IMR-90 (cell line): ENCODE data around the gene RAD21L1. TPM values are rescaled to one million over a fixed set of nuclear protein-coding genes. Genes with fewer than 3 reads are reported as not detected.

Source experiments
- ATAC-seq: fragments of 200-7000 bp; cut with Tn5 transposase; 2 replicates; pipeline ENCODE4 v1.9.1; 2020; ENCODE audit warnings: low read depth, mild to moderate bottlenecking, moderate library complexity
- BruUV-seq: library from RNA; stranded (reverse); fragments of 400-500 nt; replicated peaks from 2 replicates; lab custom pipeline; 2021; lab: Mats Ljungman, UMichigan
- CTCF ChIA-PET: fragments of 300-600 bp; formaldehyde crosslinking; extraction: SDS; loops from one replicate; lab custom pipeline; 2021; ENCODE audit warnings: antibody characterized with exemption; lab: Yijun Ruan, JAX
- POLR2A ChIA-PET: fragments of 300-600 bp; sonication (Branson Sonifier 250); formaldehyde crosslinking; loops from one replicate; lab custom pipeline; 2022; ENCODE audit warnings: antibody characterized with exemption; ENCODE audit not compliant: unreplicated experiment; lab: Charles Lee
- DNase-seq: peaks from one replicate; pipeline ENCODE4 v3.0.0; 2013
- H2AFZ ChIP-seq: replicated peaks from 2 replicates; pipeline ENCODE3; 2013; ENCODE audit warnings: low read length, mild to moderate bottlenecking; ENCODE audit not compliant: poor library complexity
- H2AK5ac ChIP-seq: 2 replicates; pipeline ENCODE4 v1.6.1; 2013; ENCODE audit warnings: low read depth, low read length, inconsistent platforms
- H2AK9ac ChIP-seq: replicated peaks from 2 replicates; pipeline ENCODE3; 2013; ENCODE audit warnings: mild to moderate bottlenecking, low read depth, low read length, moderate library complexity; ENCODE audit not compliant: poor library complexity
- H2BK120ac ChIP-seq: 2 replicates; pipeline ENCODE4 v1.6.1; 2013; ENCODE audit warnings: low read depth, low read length, inconsistent platforms
- H2BK15ac ChIP-seq: 3 replicates; pipeline ENCODE4 v1.6.1; 2013; ENCODE audit warnings: low read depth, low read length, inconsistent platforms
- H2BK20ac ChIP-seq: 2 replicates; pipeline ENCODE4 v1.6.1; 2013; ENCODE audit warnings: low read depth, mild to moderate bottlenecking, inconsistent platforms, low read length, moderate library complexity
- H2BK5ac ChIP-seq: 2 replicates; pipeline ENCODE4 v1.6.1; 2013; ENCODE audit warnings: mild to moderate bottlenecking, low read depth, low read length, inconsistent platforms; ENCODE audit not compliant: poor library complexity, severe bottlenecking
- H3K14ac ChIP-seq: replicated peaks from 2 replicates; pipeline ENCODE4 v1.6.1; 2013; ENCODE audit warnings: low read depth, low read length, inconsistent platforms
- H3K18ac ChIP-seq: 2 replicates; pipeline ENCODE4 v1.6.1; 2013; ENCODE audit warnings: low read depth, low read length, control low read depth
- H3K23ac ChIP-seq: 2 replicates; pipeline ENCODE4 v1.6.1; 2013; ENCODE audit warnings: low read depth, low read length, inconsistent platforms
- H3K27ac ChIP-seq: 2 replicates; pipeline ENCODE4 v1.5.1; 2013; ENCODE audit warnings: mild to moderate bottlenecking, control low read depth, low read length; ENCODE audit not compliant: insufficient read depth
- H3K27me3 ChIP-seq: 2 replicates; pipeline ENCODE4 v1.6.1; 2013; ENCODE audit warnings: low read length; ENCODE audit not compliant: control insufficient read depth, insufficient read depth
- H3K36me3 ChIP-seq: 2 replicates; pipeline ENCODE4 v1.6.1; 2013; ENCODE audit warnings: low read length, mixed read lengths; ENCODE audit not compliant: control insufficient read depth, insufficient read depth
- H3K4ac ChIP-seq: 2 replicates; pipeline ENCODE4 v1.6.1; 2013; ENCODE audit warnings: low read depth, low read length, inconsistent platforms
- H3K4me1 ChIP-seq: 2 replicates; pipeline ENCODE4 v1.6.1; 2013; ENCODE audit warnings: low read length, mixed read lengths; ENCODE audit not compliant: control insufficient read depth, insufficient read depth
- H3K4me2 ChIP-seq: 2 replicates; pipeline ENCODE4 v1.6.1; 2013; ENCODE audit warnings: low read depth, mild to moderate bottlenecking, control low read depth, low read length, moderate library complexity
- H3K4me3 ChIP-seq: 2 replicates; pipeline ENCODE4 v1.5.1; 2013; ENCODE audit warnings: low read depth, mild to moderate bottlenecking, control low read depth, low read length, moderate library complexity; ENCODE audit not compliant: insufficient read depth
- H3K56ac ChIP-seq: 2 replicates; pipeline ENCODE4 v1.6.1; 2013; ENCODE audit warnings: low read length, inconsistent platforms; ENCODE audit not compliant: insufficient read depth; ENCODE audit errors: extremely low read depth
- H3K79me1 ChIP-seq, 2 experiments: 2 replicates each; pipeline ENCODE4 v1.6.1; 2013; ENCODE audit warnings: low read length in 2 of 2, inconsistent platforms in 1 of 2, low read depth in 1 of 2
- H3K9ac ChIP-seq: 2 replicates; pipeline ENCODE4 v1.6.1; 2013; ENCODE audit warnings: low read depth, low read length, control low read depth
- H3K9me1 ChIP-seq: 2 replicates; pipeline ENCODE4 v1.6.1; 2013; ENCODE audit warnings: low read length, inconsistent platforms; ENCODE audit not compliant: insufficient read depth
- H3K9me3 ChIP-seq: 2 replicates; pipeline ENCODE4 v1.6.1; 2013; ENCODE audit warnings: low read length; ENCODE audit not compliant: control insufficient read depth, insufficient read depth
- H4K20me1 ChIP-seq: 2 replicates; pipeline ENCODE4 v1.6.1; 2013; ENCODE audit warnings: low read length, inconsistent platforms; ENCODE audit not compliant: insufficient read depth
- H4K5ac ChIP-seq: 2 replicates; pipeline ENCODE4 v1.6.1; 2013; ENCODE audit warnings: mild to moderate bottlenecking, low read depth, low read length, control low read depth
- H4K8ac ChIP-seq, 2 experiments: 2 replicates each; pipeline ENCODE4 v1.6.1; 2013; ENCODE audit warnings: low read depth in 2 of 2, low read length in 2 of 2, control low read depth in 1 of 2, inconsistent platforms in 1 of 2
- H4K91ac ChIP-seq: 2 replicates; pipeline ENCODE4 v1.6.1; 2013; ENCODE audit warnings: low read depth, low read length, inconsistent platforms; ENCODE audit not compliant: insufficient read depth
- BHLHE40 ChIP-seq: fragments of 150-350 bp; IDR thresholded peaks from 2 replicates; pipeline ENCODE4 v1.6.1; 2016; ENCODE audit warnings: mild to moderate bottlenecking, low read depth, low read length
- CHD1 ChIP-seq: IDR thresholded peaks from 2 replicates; pipeline ENCODE4 v1.6.1; 2012; ENCODE audit warnings: low read depth, low read length, improper control_type of control experiment
- ELK1 ChIP-seq: fragments of 150-350 bp; IDR thresholded peaks from 2 replicates; pipeline ENCODE4 v1.6.1; 2016; ENCODE audit warnings: low read depth, mild to moderate bottlenecking, low read length, moderate library complexity, borderline replicate concordance
- FOS ChIP-seq: fragments of 150-350 bp; IDR thresholded peaks from 2 replicates; pipeline ENCODE4 v1.6.1; 2016; ENCODE audit warnings: low read depth, low read length
- MAFK ChIP-seq: IDR thresholded peaks from 2 replicates; pipeline ENCODE4 v1.6.1; 2012; ENCODE audit warnings: low read depth, low read length, improper control_type of control experiment
- MAZ ChIP-seq: IDR thresholded peaks from 2 replicates; pipeline ENCODE4 v1.6.1; 2012; ENCODE audit warnings: low read depth, mild to moderate bottlenecking, low read length, improper control_type of control experiment, moderate library complexity, borderline replicate concordance
- MXI1 ChIP-seq: IDR thresholded peaks from 2 replicates; pipeline ENCODE4 v1.6.1; 2012; ENCODE audit warnings: low read depth, mild to moderate bottlenecking, low read length, moderate library complexity, borderline replicate concordance
- NFE2L2 ChIP-seq: fragments of 150-350 bp; IDR thresholded peaks from 2 replicates; pipeline ENCODE4 v1.6.1; 2016; ENCODE audit warnings: low read depth, mild to moderate bottlenecking, low read length
- POLR2A ChIP-seq: IDR thresholded peaks from 2 replicates; pipeline ENCODE4 v1.6.1; 2012; ENCODE audit warnings: mild to moderate bottlenecking, low read depth, low read length
- RCOR1 ChIP-seq: IDR thresholded peaks from 2 replicates; pipeline ENCODE4 v1.6.1; 2012; ENCODE audit warnings: mild to moderate bottlenecking, low read length, improper control_type of control experiment; ENCODE audit not compliant: insufficient replicate concordance
- RFX5 ChIP-seq: IDR thresholded peaks from 2 replicates; pipeline ENCODE4 v1.8.0; 2012; ENCODE audit warnings: low read depth, mild to moderate bottlenecking, low read length, moderate library complexity
- SMC3 ChIP-seq: fragments of 150-350 bp; IDR thresholded peaks from 2 replicates; pipeline ENCODE4 v1.6.1; 2016; ENCODE audit warnings: low read depth, mild to moderate bottlenecking, antibody characterized with exemption, low read length, moderate library complexity
- USF2 ChIP-seq: fragments of 150-350 bp; IDR thresholded peaks from 2 replicates; pipeline ENCODE4 v1.6.1; 2017; ENCODE audit warnings: mild to moderate bottlenecking, antibody characterized with exemption, low read length, low read depth
- WGBS, 2 experiments: methylation state at CpG; one replicate each; pipeline versions ENCODE4 v1.1.5 to v1.1.7; 2013; ENCODE audit warnings: missing lambda C conversion rate in 2 of 2; ENCODE audit not compliant: insufficient read length in 1 of 2; ENCODE audit errors: extremely low coverage in 2 of 2; 5-methylcytosine and 5-hydroxymethylcytosine counted together
- dilution Hi-C: fragments of 300-500 bp; cut with HindIII; formaldehyde crosslinking; loops from one replicate; pipeline ENCODE4 v1.14.3; 2018; ENCODE audit warnings: low sequenced_read_pairs; ENCODE audit not compliant: unreplicated experiment
- in situ Hi-C: fragments of 300-500 bp; cut with MboI; formaldehyde crosslinking; loops from 3 replicates; pipeline ENCODE4 v1.14.3; 2019; ENCODE audit warnings: low sequenced_read_pairs, inconsistent platforms, mixed read lengths
- intact Hi-C: fragments of 100-400 bp; cut with micrococcal nuclease; formaldehyde crosslinking; loops from 2 replicates; pipeline ENCODE4 v1.10.0; 2022
- polyA plus RNA-seq, 3 experiments: library from polyadenylated mRNA; depleted of rRNA; stranded (reverse); fragments of >200 nt; gene quantifications; 2 replicates each; pipeline ENCODE4 v1.2.3, GENCODE V29; 2012; ENCODE audit warnings: low replicate concordance in 1 of 3
- total RNA-seq: library from RNA; depleted of rRNA; stranded (reverse); fragments of >200 nt; gene quantifications from 2 replicates; pipeline ENCODE4 v1.2.3, GENCODE V29; 2012

The RAD21L1 gene
- total and polyA plus RNA-seq, 2 of the 4 experiments (the other 2 are of a cell fraction) = not detected

GRCh38 chr20:1204576-1204975 lies 21.3 kb upstream of the RAD21L1 start (continued):
- no peak for TF ChIP-seq USF2

GRCh38 chr20:1205802-1206201 lies 20.0 kb upstream of the RAD21L1 start:
- Histone ChIP-seq H3K27ac (no peak overlapping the region), H3K4me2 (no peak overlapping the region), H4K8ac (no peak overlapping the region), H3K79me1 (no peaks in the 10 kb centered on the region), H2AFZ (no peak overlapping the region), H3K9me1 (0 out of 2 replicates have a peak, but pooled peaks cover 3% of the 10 kb centered on the region), H3K56ac (no peak overlapping the region), H4K5ac (no peak overlapping the region), H2AK5ac (no peak overlapping the region), H2BK20ac (no peak overlapping the region), H3K4me1 (no peaks in the 10 kb centered on the region), H3K14ac (no peak overlapping the region), H4K20me1 (no peaks in the 10 kb centered on the region), H3K27me3 (peaks cover 53% of the 10 kb centered on the region), H3K4ac (no peak overlapping the region), H2BK120ac (no peak overlapping the region), H3K4me3 (no peak overlapping the region), H2BK5ac (no peak overlapping the region), H3K18ac (no peak overlapping the region), H3K23ac (no peak overlapping the region), H4K91ac (no peak overlapping the region), H3K9me3 (0 out of 2 replicates have a peak, but pooled peaks cover 2% of the 10 kb centered on the region), H2AK9ac (no peak overlapping the region), H3K9ac (no peak overlapping the region), H2BK15ac (no peak overlapping the region), H3K36me3 (no peaks in the 10 kb centered on the region)
- no TSS peak for BruUV-seq
- CTCF ChIA-PET = no interaction called here
- POLR2A ChIA-PET = no interaction called here
- in situ Hi-C loops = no loop called here
- dilution Hi-C loops = no loop called here
- intact Hi-C loops = loop anchor here (5.0 kb wide), 1 partner anchor 231 kb away; no protein-coding TSS in a partner anchor
- 100% methylated on average over 1 of the region's 8 CpGs; no CpG with 5 or more reads in 1 of the 2 experiments for WGBS, 2 experiments
- no peak for ATAC-seq
- DNase-seq = no peak
- TF ChIP-seq MAZ = no peak
- TF ChIP-seq BHLHE40 = no peak
- no peak for TF ChIP-seq NFE2L2
- no peak for TF ChIP-seq FOS
- no peak for TF ChIP-seq SMC3
- TF ChIP-seq POLR2A = no peak
- TF ChIP-seq MXI1 = no peak
- TF ChIP-seq MAFK = no peak
- no peak for TF ChIP-seq CHD1
- TF ChIP-seq RCOR1 = no peak
- no peak for TF ChIP-seq RFX5
- no peak for TF ChIP-seq USF2
- no peak for TF ChIP-seq ELK1
